ENCODE measurements around the gene TYMP.

- TF ChIP-seq CTCF (IDR thresholded peaks at IDR 0.05; ENCODE audit: low read length) (no peak), EZH2 (IDR thresholded peaks at IDR 0.05; ENCODE audit: borderline replicate concordance, low read length) (no peak)
Observed at GRCh38 chr22:50574383-50574755, 44.6 kb upstream of the TYMP start.

Measured in OCI-LY1 (cell line).